SK-N-SH treated with all-trans-retinoic acid at 6 μM for 48 hours (cell line): Measurements from ENCODE around the gene INSIG2.

Experiments used
- ATAC-seq: fragments of 200-7000 bp; cut with Tn5 transposase; 3 replicates; pipeline ENCODE4 v1.9.1; 2020; ENCODE audit warnings: mild to moderate bottlenecking, moderate library complexity
- ARNTL ChIP-seq: fragments of 450-650 bp; formaldehyde crosslinking; IDR thresholded peaks from 2 replicates; pipeline ENCODE4 v1.5.0; 2020; ENCODE audit warnings: low read depth, mild to moderate bottlenecking, moderate library complexity, borderline replicate concordance
- BACH2 ChIP-seq: fragments of 250-450 bp; sonication (Bioruptor Pico); IDR thresholded peaks from 2 replicates; pipeline ENCODE4 v1.9.0; 2021; ENCODE audit warnings: mild to moderate bottlenecking, borderline replicate concordance
- CREB5 ChIP-seq: fragments of 250-450 bp; sonication (Bioruptor Pico); IDR thresholded peaks from 2 replicates; pipeline ENCODE4 v1.5.1; 2020; ENCODE audit warnings: low read depth, mild to moderate bottlenecking, moderate library complexity
- CSDC2 ChIP-seq: fragments of 250-450 bp; sonication (Bioruptor Pico); IDR thresholded peaks from 2 replicates; pipeline ENCODE4 v1.5.0; 2020; ENCODE audit warnings: mild to moderate bottlenecking, moderate library complexity
- CSRNP3 ChIP-seq: fragments of 250-450 bp; sonication (Bioruptor Pico); IDR thresholded peaks from 2 replicates; pipeline ENCODE4 v1.5.1; 2021; ENCODE audit warnings: mild to moderate bottlenecking, moderate library complexity
- ESRRG ChIP-seq: fragments of 250-450 bp; sonication (Bioruptor Pico); IDR thresholded peaks from 2 replicates; pipeline ENCODE4 v1.6.1; 2021; ENCODE audit warnings: mild to moderate bottlenecking
- GLIS3 ChIP-seq: fragments of 250-450 bp; sonication (Bioruptor Pico); IDR thresholded peaks from 2 replicates; pipeline ENCODE4 v1.5.0; 2020; ENCODE audit warnings: mild to moderate bottlenecking, moderate library complexity
- ISL1 ChIP-seq: fragments of 250-450 bp; sonication (Bioruptor Pico); IDR thresholded peaks from 2 replicates; pipeline ENCODE4 v2.1.2; 2022; ENCODE audit warnings: mild to moderate bottlenecking, moderate library complexity
- OSR1 ChIP-seq: fragments of 250-450 bp; sonication (Bioruptor Pico); IDR thresholded peaks from 2 replicates; pipeline ENCODE4 v1.8.0; 2022; ENCODE audit warnings: moderate library complexity, mild to moderate bottlenecking, inconsistent platforms
- PATZ1 ChIP-seq: fragments of 250-450 bp; sonication (Bioruptor Pico); IDR thresholded peaks from 2 replicates; pipeline ENCODE4 v1.8.0; 2020; ENCODE audit warnings: mild to moderate bottlenecking, moderate library complexity, borderline replicate concordance
- POU6F1 ChIP-seq: fragments of 250-450 bp; sonication (Bioruptor Pico); IDR thresholded peaks from 2 replicates; pipeline ENCODE4 v1.8.0; 2021; ENCODE audit warnings: low read depth, mild to moderate bottlenecking, moderate library complexity, borderline replicate concordance
- PPARA ChIP-seq: fragments of 250-450 bp; sonication (Bioruptor Pico); IDR thresholded peaks from 2 replicates; pipeline ENCODE4 v1.5.0; 2020; ENCODE audit warnings: mild to moderate bottlenecking, borderline replicate concordance
- RARB ChIP-seq: fragments of 250-450 bp; sonication (Bioruptor Pico); IDR thresholded peaks from 2 replicates; pipeline ENCODE4 v1.8.0; 2021; ENCODE audit warnings: mild to moderate bottlenecking, moderate library complexity
- TOX ChIP-seq: fragments of 250-450 bp; sonication (Bioruptor Pico); IDR thresholded peaks from 2 replicates; pipeline ENCODE4 v1.8.0; 2021; ENCODE audit warnings: mild to moderate bottlenecking, moderate library complexity, borderline replicate concordance
- TSHZ2 ChIP-seq: fragments of 250-450 bp; sonication (Bioruptor Pico); IDR thresholded peaks from 2 replicates; pipeline ENCODE4 v1.5.0; 2020; ENCODE audit warnings: mild to moderate bottlenecking, moderate library complexity
- ZC3H10 ChIP-seq: fragments of 250-450 bp; sonication (Bioruptor Pico); IDR thresholded peaks from 2 replicates; pipeline ENCODE4 v1.5.1; 2021; ENCODE audit warnings: mild to moderate bottlenecking, moderate library complexity
- ZFP3 ChIP-seq: fragments of 250-450 bp; sonication (Bioruptor Pico); IDR thresholded peaks from 2 replicates; pipeline ENCODE4 v1.5.0; 2020; ENCODE audit warnings: mild to moderate bottlenecking, moderate library complexity
- ZFP30 ChIP-seq: fragments of 450-650 bp; formaldehyde crosslinking; IDR thresholded peaks from 2 replicates; pipeline ENCODE4 v1.5.0; 2022; ENCODE audit warnings: mild to moderate bottlenecking, moderate library complexity
- ZNF565 ChIP-seq: fragments of 450-650 bp; formaldehyde crosslinking; conservative IDR thresholded peaks from 2 replicates; pipeline ENCODE4 v1.5.0; 2020; ENCODE audit warnings: low read depth, mild to moderate bottlenecking, moderate library complexity
- ZNF70 ChIP-seq: fragments of 450-650 bp; formaldehyde crosslinking; IDR thresholded peaks from 2 replicates; pipeline ENCODE4 v1.5.0; 2020; ENCODE audit warnings: mild to moderate bottlenecking, moderate library complexity
- ZNF8 ChIP-seq: fragments of 450-650 bp; formaldehyde crosslinking; IDR thresholded peaks from 2 replicates; pipeline ENCODE4 v1.5.0; 2020; ENCODE audit warnings: mild to moderate bottlenecking, moderate library complexity

INSIG2 gene

GRCh38 chr2:118112771-118113334, 24.6 kb downstream of the INSIG2 start (continued):
- no peak for TF ChIP-seq CSDC2 (CRISPR knock-in tag)
- no peak for TF ChIP-seq RARB (CRISPR knock-in tag)
- no peak for TF ChIP-seq PATZ1
- no peak for TF ChIP-seq GLIS3 (CRISPR knock-in tag)
- no peak for TF ChIP-seq ZNF8 (CRISPR knock-in tag)
- no peak for TF ChIP-seq ZFP30 (CRISPR knock-in tag)
- TF ChIP-seq ZNF70, result no peak

- ATAC-seq, result no peak
- TF ChIP-seq ZFP30 (CRISPR knock-in tag) (no peak), ZFP3 (CRISPR knock-in tag) (no peak), ZNF565 (CRISPR knock-in tag) (no peak), TOX (CRISPR knock-in tag) (no peak), BACH2 (CRISPR knock-in tag) (no peak)
These were observed 26.6 kb downstream of the INSIG2 start for GRCh38 chr2:118114863-118115262.

- TF ChIP-seq CREB5 (CRISPR knock-in tag) (no peak), ISL1 (CRISPR knock-in tag) (no peak), POU6F1 (CRISPR knock-in tag) (no peak), ESRRG (no peak), CSDC2 (CRISPR knock-in tag) (no peak), GLIS3 (CRISPR knock-in tag) (no peak), ARNTL (no peak), ZC3H10 (no peak)
- ATAC-seq, result no peak
These were observed 27.5 kb downstream of the INSIG2 start for GRCh38 chr2:118115761-118116160.

GRCh38 chr2:118118479-118118878, 30.2 kb downstream of the INSIG2 start:
- no peak for ATAC-seq
- no peak for TF ChIP-seq ZFP3 (CRISPR knock-in tag)
- TF ChIP-seq ISL1 (CRISPR knock-in tag), result no peak
- TF ChIP-seq ZFP30 (CRISPR knock-in tag), result no peak
- TF ChIP-seq CSRNP3, result no peak
- no peak for TF ChIP-seq RARB (CRISPR knock-in tag)
- no peak for TF ChIP-seq CREB5 (CRISPR knock-in tag)
- no peak for TF ChIP-seq POU6F1 (CRISPR knock-in tag)
- TF ChIP-seq TOX (CRISPR knock-in tag), result no peak
- TF ChIP-seq OSR1 (CRISPR knock-in tag), result no peak
- no peak for TF ChIP-seq TSHZ2 (CRISPR knock-in tag)
- TF ChIP-seq ARNTL, result no peak
- TF ChIP-seq ZNF70, result no peak
- no peak for TF ChIP-seq ZNF8 (CRISPR knock-in tag)
- TF ChIP-seq PPARA (CRISPR knock-in tag), result no peak
- TF ChIP-seq ZNF565 (CRISPR knock-in tag), result no peak
- no peak for TF ChIP-seq CSDC2 (CRISPR knock-in tag)
- no peak for TF ChIP-seq ZC3H10
- no peak for TF ChIP-seq GLIS3 (CRISPR knock-in tag)
